NB4 (cell line): ENCODE measurements around the gene OBSCN.
"Not testable (repeated sequence)": the region's sequence is repeated elsewhere in the genome, so short reads cannot be mapped to it uniquely, and the experiment has no call there.

Source experiments
- DNase-seq: peaks from one replicate; pipeline ENCODE4 v3.0.0; 2010; ENCODE audit warnings: low read depth
- H3K4me3 ChIP-seq: one replicate; pipeline ENCODE4 v1.5.1; 2011; ENCODE audit warnings: mild to moderate bottlenecking, low read depth, low read length, moderate library complexity
- CTCF ChIP-seq: IDR thresholded peaks from one replicate; pipeline ENCODE4 v1.5.1; 2012; ENCODE audit warnings: low read depth, low read length
- MAX ChIP-seq: IDR thresholded peaks from 2 replicates; pipeline ENCODE4 v1.6.1; 2011; ENCODE audit warnings: low read depth, low read length
- MYC ChIP-seq: IDR thresholded peaks from 2 replicates; pipeline ENCODE4 v1.6.1; 2011; ENCODE audit warnings: low read depth, low read length
- POLR2A ChIP-seq: IDR thresholded peaks from 2 replicates; pipeline ENCODE4 v1.6.1; 2011; ENCODE audit warnings: mild to moderate bottlenecking; ENCODE audit not compliant: insufficient read length; ENCODE audit errors: extremely low read depth

The OBSCN gene

GRCh38 chr1:228263636-228264035 is 55.8 kb downstream of the OBSCN start:
- no peak overlapping the region for H3K4me3 ChIP-seq
- no peak for TF ChIP-seq CTCF
- TF ChIP-seq MYC, result no peak
- no peak for TF ChIP-seq POLR2A
- no peak for TF ChIP-seq MAX
- DNase-seq, result no peak

- H3K4me3 ChIP-seq, result no peak overlapping the region
- no peak for DNase-seq
- TF ChIP-seq MYC, result no peak
- no peak for TF ChIP-seq CTCF
- no peak for TF ChIP-seq MAX
- no peak for TF ChIP-seq POLR2A
Observed at GRCh38 chr1:228264090-228264829, 56.4 kb downstream of the OBSCN start.

DNA sequence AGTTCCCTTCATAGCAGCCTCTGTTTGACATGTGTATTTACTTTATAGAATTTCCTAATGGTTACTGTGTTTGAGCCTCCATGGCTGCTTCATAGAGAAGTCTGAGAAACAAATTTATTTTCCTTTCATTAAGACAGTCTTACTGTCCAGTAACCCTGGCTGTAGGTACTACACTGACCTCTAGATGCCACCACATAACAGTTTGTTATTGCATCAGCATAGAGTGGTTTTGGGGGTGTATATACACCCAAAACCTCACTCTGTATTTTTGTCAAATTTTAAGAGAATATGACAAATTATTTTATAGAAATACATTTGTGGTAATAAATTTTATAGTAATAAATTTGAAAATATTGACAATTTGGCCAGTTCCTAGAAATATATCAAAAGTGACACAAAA is 57.3 kb downstream of the OBSCN start:
- DNase-seq, result peak; percentile 37
- H3K4me3 ChIP-seq, result no peak overlapping the region
- TF ChIP-seq MAX, result no peak
- TF ChIP-seq CTCF, result peak; percentile 33

DNA sequence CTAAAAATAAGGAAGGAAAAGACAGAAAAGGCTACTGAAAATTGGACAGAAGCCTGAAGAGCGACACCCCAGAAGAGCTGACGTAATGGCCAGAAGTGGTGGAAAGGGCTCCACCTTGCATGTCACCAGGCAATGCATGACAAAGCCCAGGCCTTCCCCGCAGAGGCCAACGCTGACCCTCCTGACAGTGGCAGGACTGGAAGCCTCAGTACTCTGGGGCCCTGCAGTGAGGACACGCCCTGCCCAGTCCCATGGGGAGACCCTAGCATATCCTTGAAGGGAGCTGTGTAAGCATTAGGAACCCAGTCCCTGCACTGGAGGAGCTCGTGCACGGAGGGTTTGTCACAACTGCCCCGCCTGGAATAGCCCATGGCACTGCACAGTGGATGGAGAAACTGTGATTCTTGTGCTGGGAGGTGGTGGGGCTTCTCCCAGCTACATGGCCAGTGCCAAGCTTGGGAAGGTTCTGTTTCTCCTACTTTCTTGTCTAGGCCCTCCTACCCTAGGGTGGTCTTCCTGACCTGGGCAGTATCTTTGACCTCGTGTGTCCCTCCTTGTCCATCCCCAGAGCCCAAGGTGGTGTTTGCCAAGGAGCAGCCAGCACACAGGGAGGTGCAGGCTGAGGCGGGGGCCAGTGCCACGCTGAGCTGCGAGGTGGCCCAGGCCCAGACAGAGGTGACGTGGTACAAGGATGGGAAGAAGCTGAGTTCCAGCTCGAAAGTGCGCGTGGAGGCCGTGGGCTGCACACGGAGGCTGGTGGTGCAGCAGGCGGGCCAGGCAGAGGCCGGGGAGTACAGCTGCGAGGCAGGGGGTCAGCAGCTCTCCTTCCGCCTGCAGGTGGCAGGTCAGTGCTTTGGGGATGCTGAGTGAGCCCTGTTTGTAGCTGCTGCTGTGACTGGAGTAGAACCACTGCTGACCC is 60.4 kb downstream of the OBSCN start:
- DNase-seq, result no peak
- TF ChIP-seq MAX, result no peak
- no peak for TF ChIP-seq CTCF
- no peak for TF ChIP-seq MYC
- no peak for TF ChIP-seq POLR2A
- no peak overlapping the region for H3K4me3 ChIP-seq

DNA sequence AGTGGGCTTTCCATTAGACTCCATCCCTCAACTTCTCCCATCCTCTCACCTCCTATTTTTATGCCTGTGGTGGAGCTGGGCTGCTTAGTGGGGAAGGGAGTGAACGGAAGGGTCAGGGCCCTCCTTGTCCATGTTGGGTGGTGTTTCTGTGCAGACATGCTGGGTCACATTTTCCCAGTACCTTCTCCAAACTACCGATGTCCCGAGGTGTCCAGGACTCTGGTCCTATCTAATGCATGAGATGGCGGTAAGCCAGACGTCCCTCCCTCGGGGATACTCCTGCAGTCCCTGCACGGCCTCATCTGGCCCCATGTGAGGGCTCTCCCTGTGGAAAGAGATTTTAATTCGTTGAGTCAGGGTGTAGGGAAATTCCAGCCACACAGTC is 61.0 kb downstream of the OBSCN start:
- TF ChIP-seq CTCF (no peak), MYC (no peak), POLR2A (no peak), MAX (no peak)
- no peak for DNase-seq
- no peak overlapping the region for H3K4me3 ChIP-seq

DNA sequence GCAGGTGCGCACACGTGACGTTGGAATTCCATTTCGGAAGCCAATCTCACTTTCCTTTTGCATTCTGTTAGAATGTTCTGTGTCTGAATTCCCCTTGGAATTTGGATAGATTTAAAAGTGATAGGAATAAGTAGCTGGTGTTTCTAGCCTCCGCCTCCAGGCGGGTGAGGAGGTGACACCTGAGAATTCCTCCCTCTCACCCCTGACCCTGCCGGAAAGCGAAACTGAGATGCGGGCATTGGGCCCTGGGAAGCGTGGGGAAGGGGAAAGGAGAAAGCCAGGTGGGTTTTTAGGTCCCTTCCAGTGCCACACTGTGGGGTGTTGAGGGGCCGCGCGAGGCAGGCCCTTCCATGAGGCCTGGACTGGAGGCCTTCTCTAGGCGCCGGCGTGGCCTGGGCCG is 61.6 kb downstream of the OBSCN start:
- H3K4me3 ChIP-seq, DNase-seq: not testable (repeated sequence)
